DOHH2 (cell line): ENCODE measurements around the gene ANKRD23.

Source experiments
- H3F3A ChIP-seq: fragments of 200-600 bp; sonication (generic), shearing (Covaris generic); 2 replicates; pipeline ENCODE4 v1.6.0; 2016; ENCODE audit warnings: antibody characterized with exemption, mild to moderate bottlenecking; ENCODE audit not compliant: control insufficient read depth, insufficient read depth
- H3K27ac ChIP-seq: fragments of 200-600 bp; sonication (generic); 2 replicates; pipeline ENCODE4 v1.5.1; 2014; ENCODE audit warnings: low read depth, mild to moderate bottlenecking, low read length, moderate library complexity
- H3K27me3 ChIP-seq: fragments of 200-600 bp; sonication (generic); 2 replicates; pipeline ENCODE4 v1.6.1; 2014; ENCODE audit warnings: mild to moderate bottlenecking, low read length, mixed read lengths; ENCODE audit not compliant: control insufficient read depth
- H3K36me3 ChIP-seq: fragments of 200-600 bp; sonication (generic); 2 replicates; pipeline ENCODE4 v1.6.1; 2014; ENCODE audit warnings: mild to moderate bottlenecking, low read length, moderate library complexity, mixed read lengths; ENCODE audit not compliant: control insufficient read depth
- H3K4me1 ChIP-seq: fragments of 200-600 bp; sonication (generic); 2 replicates; pipeline ENCODE4 v1.6.1; 2014; ENCODE audit warnings: mild to moderate bottlenecking, low read length, mixed read lengths; ENCODE audit not compliant: control insufficient read depth
- H3K4me2 ChIP-seq: fragments of 200-600 bp; sonication (generic); 2 replicates; pipeline ENCODE4 v1.6.0; 2014; ENCODE audit warnings: mild to moderate bottlenecking, low read length, moderate library complexity
- H3K4me3 ChIP-seq: fragments of 200-600 bp; sonication (generic); 2 replicates; pipeline ENCODE4 v1.5.1; 2014; ENCODE audit warnings: mild to moderate bottlenecking, low read length, mixed read lengths
- H3K79me2 ChIP-seq: fragments of 200-600 bp; sonication (generic); 2 replicates; pipeline ENCODE4 v1.6.1; 2014; ENCODE audit warnings: mild to moderate bottlenecking, low read length, mixed read lengths; ENCODE audit not compliant: control insufficient read depth
- H3K9me2 ChIP-seq: fragments of 200-600 bp; sonication (generic); replicated peaks from 2 replicates; pipeline ENCODE4 v1.6.1; 2014; ENCODE audit warnings: mild to moderate bottlenecking, low read length, mixed read lengths; ENCODE audit not compliant: control insufficient read depth
- H3K9me3 ChIP-seq: fragments of 200-600 bp; sonication (generic); 2 replicates; pipeline ENCODE4 v1.6.1; 2014; ENCODE audit warnings: antibody characterized with exemption, low read length, mixed read lengths; ENCODE audit not compliant: control insufficient read depth, insufficient read depth
- H4K20me1 ChIP-seq: fragments of 200-600 bp; sonication (generic); 2 replicates; pipeline ENCODE4 v1.6.0; 2014; ENCODE audit warnings: low read depth, mild to moderate bottlenecking, antibody characterized with exemption, low read length, moderate library complexity; ENCODE audit not compliant: control insufficient read depth, insufficient read depth
- CTCF ChIP-seq: fragments of 200-600 bp; sonication (generic); IDR thresholded peaks from one replicate; pipeline ENCODE4 v1.5.1; 2014; ENCODE audit warnings: antibody characterized with exemption, mild to moderate bottlenecking, low read depth, low read length; ENCODE audit not compliant: poor library complexity, severe bottlenecking
- EZH2phosphoT487 ChIP-seq: fragments of 200-600 bp; sonication (generic); IDR thresholded peaks from 2 replicates; pipeline ENCODE4 v1.6.1; 2017; ENCODE audit warnings: borderline replicate concordance, mild to moderate bottlenecking, antibody characterized with exemption, low read length, moderate library complexity, mixed read lengths

ANKRD23 gene

GRCh38 chr2:96838345-96839292, 5.2 kb downstream of the ANKRD23 start:
- no peak overlapping the region for H3K27ac ChIP-seq
- TF ChIP-seq EZH2phosphoT487 (no peak), CTCF (no peak)

GRCh38 chr2:96837575-96837974, 6.2 kb downstream of the ANKRD23 start:
- H3K4me3 ChIP-seq: no peak overlapping the region
- H3K36me3 ChIP-seq: peaks cover 17% of the 10 kb centered on the region
- no peaks in the 10 kb centered on the region for H3K79me2 ChIP-seq
- H3K4me1 ChIP-seq: peaks cover 29% of the 10 kb centered on the region
- no peaks in the 10 kb centered on the region for H4K20me1 ChIP-seq
- H3F3A ChIP-seq: peaks cover 3% of the 10 kb centered on the region
- H3K27ac ChIP-seq: no peak overlapping the region
- no peaks in the 10 kb centered on the region for H3K9me2 ChIP-seq
- no peaks in the 10 kb centered on the region for H3K9me3 ChIP-seq
- H3K4me2 ChIP-seq: no peak overlapping the region
- TF ChIP-seq EZH2phosphoT487 (no peak), CTCF (no peak)
- no peaks in the 10 kb centered on the region for H3K27me3 ChIP-seq

More at GRCh38 chr2:96838345-96839292, 5.2 kb downstream of the ANKRD23 start:
- H3K79me2 ChIP-seq: no peaks in the 10 kb centered on the region
- peaks cover under 1% of the 10 kb centered on the region for H3F3A ChIP-seq
- peaks cover 10% of the 10 kb centered on the region for H3K36me3 ChIP-seq
- H3K9me3 ChIP-seq: no peaks in the 10 kb centered on the region
- no peaks in the 10 kb centered on the region for H3K9me2 ChIP-seq
- H3K27me3 ChIP-seq: no peaks in the 10 kb centered on the region
- peak overlapping the region; percentile 40 for H3K4me2 ChIP-seq
- H3K4me3 ChIP-seq: no peak overlapping the region
- H3K4me1 ChIP-seq: peaks cover 19% of the 10 kb centered on the region
- H4K20me1 ChIP-seq: no peaks in the 10 kb centered on the region

GRCh38 chr2:96835830-96836229, 8.0 kb downstream of the ANKRD23 start:
- no peaks in the 10 kb centered on the region for H3K9me3 ChIP-seq
- H3F3A ChIP-seq: peaks cover 3% of the 10 kb centered on the region
- H3K4me1 ChIP-seq: peaks cover 38% of the 10 kb centered on the region
- no peaks in the 10 kb centered on the region for H3K79me2 ChIP-seq
- H3K4me2 ChIP-seq: no peak overlapping the region
- H3K9me2 ChIP-seq: no peaks in the 10 kb centered on the region
- H3K27ac ChIP-seq: no peak overlapping the region
- no peaks in the 10 kb centered on the region for H3K27me3 ChIP-seq
- TF ChIP-seq EZH2phosphoT487 (no peak), CTCF (no peak)
- H4K20me1 ChIP-seq: no peaks in the 10 kb centered on the region
- H3K36me3 ChIP-seq: peaks cover 34% of the 10 kb centered on the region
- no peak overlapping the region for H3K4me3 ChIP-seq
